ENCODE results near the gene TIGD1.

The TIGD1 gene

GRCh38 chr2:232501794-232502390, 48.5 kb downstream of the TIGD1 start:
- DNase-seq (ENCODE audit: low spot score) = no peak

GRCh38 chr2:232501331-232501771, 49.0 kb downstream of the TIGD1 start:
- no peak for DNase-seq (ENCODE audit: low spot score)

GRCh38 chr2:232498452-232498851, 51.9 kb downstream of the TIGD1 start:
- DNase-seq (ENCODE audit: low spot score) = no peak
